Measurements from ENCODE around the gene PHF2.

Gene PHF2

DNA sequence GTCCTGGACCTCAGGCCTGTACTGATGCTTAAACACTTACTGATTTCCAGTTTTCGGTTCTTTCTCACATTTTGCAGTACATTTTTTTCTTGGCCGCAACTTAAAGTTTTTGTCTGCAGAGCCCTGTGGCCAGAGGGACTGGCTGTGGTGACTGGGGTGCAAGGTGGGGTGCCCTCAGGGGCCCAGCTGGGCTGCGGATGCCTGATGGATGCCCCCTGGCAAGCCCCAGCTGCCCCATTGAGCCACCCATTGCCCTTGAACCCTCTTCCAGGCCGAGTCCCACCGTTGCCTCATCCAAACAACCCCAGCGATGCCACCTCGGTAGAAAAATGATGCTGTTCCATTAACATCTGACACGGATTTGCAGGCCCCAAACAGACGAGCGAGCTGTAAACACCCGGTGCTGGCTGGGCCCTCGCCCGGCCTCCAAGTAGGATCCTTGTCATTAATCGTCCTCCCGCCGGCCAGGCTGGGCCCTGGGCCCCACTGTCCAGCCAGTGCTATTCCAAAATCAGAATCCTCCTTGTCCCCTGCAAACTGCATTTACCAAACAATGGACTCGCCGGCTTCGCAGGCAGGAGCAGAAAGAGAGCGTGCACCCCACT is 107.9 kb downstream of the PHF2 start:
- Histone ChIP-seq H3K79me1 (ENCODE audit: low read depth, low read length) (peaks cover 1% of the 10 kb centered on the region), H2BK15ac (ENCODE audit: low read length) (peak overlapping the region; percentile 19), H3K4ac (ENCODE audit: low read length) (no peak overlapping the region), H3K27me3 (ENCODE audit: control insufficient read depth in 3 of 3, insufficient read depth in 3 of 3, low read depth in 1 of 3, low read length in 3 of 3) (peaks cover 0 to 12% (median 0%) of the 10 kb centered on the region in 3 experiments), H3K36me3 (replicated peaks in 1 of 2; ENCODE audit: control insufficient read depth in 2 of 2, insufficient read depth in 2 of 2, low read length in 2 of 2) (peaks cover 0 to 5% of the 10 kb centered on the region in 2 donors), H3K9ac (ENCODE audit: low read depth, low read length, poor library complexity) (no peak overlapping the region), H2AFZ (ENCODE audit: low read length) (no peak overlapping the region), H3K4me2 (ENCODE audit: insufficient read depth, low read length, poor library complexity, severe bottlenecking) (no peak overlapping the region), H2AK5ac (ENCODE audit: low read depth, low read length) (peak overlapping the region; percentile 71), H3K23ac (ENCODE audit: low read depth, low read length, poor library complexity) (no peak overlapping the region), H2BK12ac (ENCODE audit: low read length) (no peak overlapping the region), H4K91ac (ENCODE audit: low read depth, low read length, poor library complexity) (no peak overlapping the region), H3K18ac (ENCODE audit: low read length) (peak overlapping the region; percentile 69), H2BK5ac (ENCODE audit: low read length) (peak overlapping the region; percentile 15), H3K27ac (replicated peaks; ENCODE audit: low read length) (no peak overlapping the region), H3K14ac (ENCODE audit: low read length) (no peak overlapping the region), H3K4me1 (ENCODE audit: control insufficient read depth in 2 of 2, insufficient read depth in 1 of 2, low read depth in 1 of 2, low read length in 2 of 2) (peaks cover 0 to 4% of the 10 kb centered on the region in 2 donors), H3K9me3 (replicated peaks in 1 of 2; ENCODE audit: control insufficient read depth in 2 of 2, insufficient read depth in 1 of 2, low read depth in 1 of 2, low read length in 2 of 2) (no peaks in the 10 kb centered on the region), H2BK120ac (ENCODE audit: low read depth, low read length) (no peak overlapping the region), H4K8ac (ENCODE audit: low read depth, low read length) (no peak overlapping the region), H3K4me3 (ENCODE audit: low read length in 2 of 2) (no peak overlapping the region)
- no CpG with 5 or more reads among the region's 20 CpGs for WGBS, 2 donors (ENCODE audit: extremely low coverage in 2 of 2, insufficient read length in 2 of 2, insufficient replicate concordance in 1 of 2)
- no peak for DNase-seq (ENCODE audit: low spot score)

DNA sequence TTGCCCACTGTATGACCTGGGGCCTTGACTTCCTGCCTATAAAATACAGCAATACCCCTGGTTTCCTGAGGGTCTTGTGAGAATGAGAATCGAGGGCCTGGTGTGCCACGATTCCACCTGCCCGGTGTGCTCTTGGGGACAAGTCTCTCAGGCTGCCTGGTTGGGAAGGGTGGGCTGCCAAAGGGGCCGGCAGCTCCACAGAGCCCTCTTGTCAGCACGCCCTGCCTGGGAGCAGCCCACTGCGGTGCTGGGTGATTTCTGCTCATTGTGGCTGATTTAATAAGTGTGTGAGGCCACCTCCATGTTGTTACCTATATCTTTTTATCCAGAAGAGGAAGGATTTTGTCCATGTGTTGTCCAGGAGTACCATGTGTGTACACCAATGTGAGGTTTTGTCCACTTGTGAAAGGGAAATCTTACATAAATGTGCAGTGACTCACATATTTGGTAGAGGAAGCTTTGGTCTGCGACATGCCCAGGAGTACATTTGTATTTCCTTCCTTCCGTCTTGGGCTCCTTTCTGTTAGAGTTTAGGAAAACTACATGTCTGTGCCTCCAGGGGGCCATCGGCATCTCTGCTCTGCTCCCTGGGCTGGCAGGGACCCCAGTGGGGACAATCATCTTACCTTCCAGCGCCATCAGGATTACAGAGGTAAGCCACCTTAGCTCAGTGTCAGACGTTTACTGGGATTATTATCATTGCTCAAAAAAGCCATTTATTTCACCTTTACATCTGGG is 108.6 kb downstream of the PHF2 start:
- H3K18ac ChIP-seq (ENCODE audit: low read length): no peak overlapping the region
- no peak overlapping the region for H2AK5ac ChIP-seq (ENCODE audit: low read depth, low read length)
- H2BK12ac ChIP-seq (ENCODE audit: low read length): no peak overlapping the region
- no peak overlapping the region for H4K91ac ChIP-seq (ENCODE audit: low read depth, low read length, poor library complexity)
- H2AFZ ChIP-seq (ENCODE audit: low read length): peak overlapping the region; percentile 40
- no peak overlapping the region for H3K4me3 ChIP-seq (ENCODE audit: low read length in 2 of 2)
- H3K27ac ChIP-seq (replicated peaks; ENCODE audit: low read length): no peak overlapping the region
- H3K23ac ChIP-seq (ENCODE audit: low read depth, low read length, poor library complexity): no peak overlapping the region
- no peak overlapping the region for H3K14ac ChIP-seq (ENCODE audit: low read length)
- H3K27me3 ChIP-seq (ENCODE audit: control insufficient read depth in 3 of 3, insufficient read depth in 3 of 3, low read depth in 1 of 3, low read length in 3 of 3): peaks cover 0 to 12% (median 0%) of the 10 kb centered on the region in 3 experiments
- no peaks in the 10 kb centered on the region for H3K9me3 ChIP-seq (replicated peaks in 1 of 2; ENCODE audit: control insufficient read depth in 2 of 2, insufficient read depth in 1 of 2, low read depth in 1 of 2, low read length in 2 of 2)
- H3K4me1 ChIP-seq (ENCODE audit: control insufficient read depth in 2 of 2, insufficient read depth in 1 of 2, low read depth in 1 of 2, low read length in 2 of 2): peaks cover 0 to 4% of the 10 kb centered on the region in 2 donors
- H3K36me3 ChIP-seq (replicated peaks in 1 of 2; ENCODE audit: control insufficient read depth in 2 of 2, insufficient read depth in 2 of 2, low read length in 2 of 2): no peaks in the 10 kb centered on the region
- H2BK15ac ChIP-seq (ENCODE audit: low read length): peak overlapping the region; percentile 19
- no peak overlapping the region for H3K9ac ChIP-seq (ENCODE audit: low read depth, low read length, poor library complexity)
- H3K4me2 ChIP-seq (ENCODE audit: insufficient read depth, low read length, poor library complexity, severe bottlenecking): no peak overlapping the region
- H3K4ac ChIP-seq (ENCODE audit: low read length): no peak overlapping the region
- no peak overlapping the region for H4K8ac ChIP-seq (ENCODE audit: low read depth, low read length)
- peaks cover 1% of the 10 kb centered on the region for H3K79me1 ChIP-seq (ENCODE audit: low read depth, low read length)
- WGBS, 2 donors (ENCODE audit: extremely low coverage in 2 of 2, insufficient read length in 2 of 2, insufficient replicate concordance in 1 of 2): no CpG with 5 or more reads among the region's 11 CpGs
- H2BK120ac ChIP-seq (ENCODE audit: low read depth, low read length): no peak overlapping the region
- DNase-seq (ENCODE audit: low spot score): no peak
- no peak overlapping the region for H2BK5ac ChIP-seq (ENCODE audit: low read length)

DNA sequence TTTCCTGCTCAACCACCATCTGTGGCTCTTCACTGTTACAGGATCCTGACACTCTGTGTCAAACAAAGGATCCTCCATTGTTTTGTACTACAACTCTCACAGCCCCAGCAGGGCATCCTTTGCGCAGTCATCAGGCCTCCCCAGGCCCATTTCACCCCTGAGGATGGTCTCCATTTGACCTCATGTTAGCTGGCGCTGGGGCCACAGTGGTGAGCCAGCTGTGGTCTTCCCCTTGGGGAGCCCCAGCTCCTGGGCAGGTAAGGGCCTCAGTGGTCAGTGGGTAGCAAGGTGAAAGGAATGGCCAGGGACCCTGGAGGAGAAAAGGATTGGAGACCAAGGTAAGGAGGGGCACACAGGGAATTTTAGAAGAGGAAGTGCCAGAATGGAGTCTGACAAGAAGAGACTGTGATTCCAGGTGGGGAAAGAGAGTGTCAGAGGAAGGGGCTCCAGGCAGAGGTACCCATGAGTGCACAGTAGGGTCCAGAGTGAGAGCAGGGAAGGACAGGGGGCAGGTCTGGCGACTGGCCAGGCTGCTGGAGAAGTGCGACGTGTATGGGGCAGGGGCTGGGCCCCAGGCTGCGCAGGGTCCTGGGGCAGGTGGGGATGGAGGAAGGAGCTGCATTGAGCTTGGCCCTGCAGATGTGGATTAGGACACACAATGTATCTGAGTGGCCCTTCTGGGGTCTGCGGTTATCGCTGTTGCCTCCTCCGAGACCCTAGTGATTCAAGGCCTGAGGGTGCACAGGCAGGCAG is 109.9 kb downstream of the PHF2 start:
- Histone ChIP-seq H2AK5ac (ENCODE audit: low read depth, low read length) (no peak overlapping the region), H3K9me3 (replicated peaks in 1 of 2; ENCODE audit: control insufficient read depth in 2 of 2, insufficient read depth in 1 of 2, low read depth in 1 of 2, low read length in 2 of 2) (no peaks in the 10 kb centered on the region), H3K79me1 (ENCODE audit: low read depth, low read length) (peaks cover 1% of the 10 kb centered on the region)

DNA sequence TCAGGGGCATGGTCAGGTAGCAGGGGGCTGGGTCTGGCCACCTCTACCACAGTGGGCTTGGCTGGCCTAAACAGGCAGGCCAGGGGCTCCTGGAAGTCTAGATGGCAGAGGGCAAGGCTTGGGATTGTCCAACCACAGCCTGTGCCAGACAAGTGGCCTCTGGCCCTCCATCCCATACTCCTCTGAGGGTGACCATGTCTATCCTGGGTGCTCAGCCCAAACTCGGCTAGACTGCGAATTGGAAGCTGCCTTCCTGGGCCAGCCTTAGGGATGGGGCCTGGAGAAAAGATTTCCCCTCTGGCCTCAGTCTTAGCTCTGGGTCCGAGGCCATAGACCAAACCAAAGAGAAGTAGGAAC is 110.5 kb downstream of the PHF2 start:
- Histone ChIP-seq H3K18ac (ENCODE audit: low read length) (peak overlapping the region; percentile 27), H2AFZ (ENCODE audit: low read length) (no peak overlapping the region), H3K23ac (ENCODE audit: low read depth, low read length, poor library complexity) (no peak overlapping the region), H3K27me3 (ENCODE audit: control insufficient read depth in 3 of 3, insufficient read depth in 3 of 3, low read depth in 1 of 3, low read length in 3 of 3) (peaks cover 0 to 12% (median 0%) of the 10 kb centered on the region in 3 experiments), H4K8ac (ENCODE audit: low read depth, low read length) (no peak overlapping the region), H2BK5ac (ENCODE audit: low read length) (no peak overlapping the region), H3K36me3 (replicated peaks in 1 of 2; ENCODE audit: control insufficient read depth in 2 of 2, insufficient read depth in 2 of 2, low read length in 2 of 2) (no peaks in the 10 kb centered on the region), H2AK5ac (ENCODE audit: low read depth, low read length) (no peak overlapping the region), H3K9me3 (replicated peaks in 1 of 2; ENCODE audit: control insufficient read depth in 2 of 2, insufficient read depth in 1 of 2, low read depth in 1 of 2, low read length in 2 of 2) (no peaks in the 10 kb centered on the region), H3K14ac (ENCODE audit: low read length) (peak overlapping the region; percentile 57), H4K91ac (ENCODE audit: low read depth, low read length, poor library complexity) (no peak overlapping the region), H3K4me1 (ENCODE audit: control insufficient read depth in 2 of 2, insufficient read depth in 1 of 2, low read depth in 1 of 2, low read length in 2 of 2) (peaks cover 0 to 4% of the 10 kb centered on the region in 2 donors), H3K4ac (ENCODE audit: low read length) (no peak overlapping the region), H3K9ac (ENCODE audit: low read depth, low read length, poor library complexity) (no peak overlapping the region), H3K79me1 (ENCODE audit: low read depth, low read length) (no peaks in the 10 kb centered on the region), H2BK120ac (ENCODE audit: low read depth, low read length) (no peak overlapping the region), H3K4me3 (ENCODE audit: low read length in 2 of 2) (peak overlapping the region in 1 of 2 donors; percentile 24), H3K4me2 (ENCODE audit: insufficient read depth, low read length, poor library complexity, severe bottlenecking) (no peak overlapping the region), H3K27ac (replicated peaks; ENCODE audit: low read length) (no peak overlapping the region), H2BK12ac (ENCODE audit: low read length) (no peak overlapping the region), H2BK15ac (ENCODE audit: low read length) (no peak overlapping the region)
- no peak for DNase-seq (ENCODE audit: low spot score)
- no CpG with 5 or more reads among the region's 3 CpGs for WGBS, 2 donors (ENCODE audit: extremely low coverage in 2 of 2, insufficient read length in 2 of 2, insufficient replicate concordance in 1 of 2)

More for the DNA sequence above, 109.9 kb downstream of the PHF2 start:
- Histone ChIP-seq H4K8ac (ENCODE audit: low read depth, low read length) (no peak overlapping the region), H3K4ac (ENCODE audit: low read length) (no peak overlapping the region), H2AFZ (ENCODE audit: low read length) (no peak overlapping the region), H3K9ac (ENCODE audit: low read depth, low read length, poor library complexity) (no peak overlapping the region), H3K14ac (ENCODE audit: low read length) (peak overlapping the region; percentile 57), H3K4me1 (ENCODE audit: control insufficient read depth in 2 of 2, insufficient read depth in 1 of 2, low read depth in 1 of 2, low read length in 2 of 2) (peaks cover 0 to 4% of the 10 kb centered on the region in 2 donors), H3K4me2 (ENCODE audit: insufficient read depth, low read length, poor library complexity, severe bottlenecking) (no peak overlapping the region), H3K23ac (ENCODE audit: low read depth, low read length, poor library complexity) (no peak overlapping the region), H2BK12ac (ENCODE audit: low read length) (no peak overlapping the region), H2BK120ac (ENCODE audit: low read depth, low read length) (no peak overlapping the region), H3K4me3 (ENCODE audit: low read length in 2 of 2) (peak overlapping the region in 1 of 2 donors; percentile 24), H3K36me3 (replicated peaks in 1 of 2; ENCODE audit: control insufficient read depth in 2 of 2, insufficient read depth in 2 of 2, low read length in 2 of 2) (no peaks in the 10 kb centered on the region), H2BK5ac (ENCODE audit: low read length) (no peak overlapping the region), H4K91ac (ENCODE audit: low read depth, low read length, poor library complexity) (no peak overlapping the region), H3K18ac (ENCODE audit: low read length) (peak overlapping the region; percentile 55), H2BK15ac (ENCODE audit: low read length) (no peak overlapping the region), H3K27ac (replicated peaks; ENCODE audit: low read length) (no peak overlapping the region), H3K27me3 (ENCODE audit: control insufficient read depth in 3 of 3, insufficient read depth in 3 of 3, low read depth in 1 of 3, low read length in 3 of 3) (peaks cover 0 to 12% (median 0%) of the 10 kb centered on the region in 3 experiments)
- DNase-seq (ENCODE audit: low spot score): no peak
- WGBS, 2 donors (ENCODE audit: extremely low coverage in 2 of 2, insufficient read length in 2 of 2, insufficient replicate concordance in 1 of 2): no CpG with 5 or more reads among the region's 9 CpGs
